ENCODE data around the gene GPBAR1.
"Not testable (repeated sequence)": the region's sequence is repeated elsewhere in the genome, so short reads cannot be mapped to it uniquely, and the experiment has no call there.

GPBAR1 gene

DNA sequence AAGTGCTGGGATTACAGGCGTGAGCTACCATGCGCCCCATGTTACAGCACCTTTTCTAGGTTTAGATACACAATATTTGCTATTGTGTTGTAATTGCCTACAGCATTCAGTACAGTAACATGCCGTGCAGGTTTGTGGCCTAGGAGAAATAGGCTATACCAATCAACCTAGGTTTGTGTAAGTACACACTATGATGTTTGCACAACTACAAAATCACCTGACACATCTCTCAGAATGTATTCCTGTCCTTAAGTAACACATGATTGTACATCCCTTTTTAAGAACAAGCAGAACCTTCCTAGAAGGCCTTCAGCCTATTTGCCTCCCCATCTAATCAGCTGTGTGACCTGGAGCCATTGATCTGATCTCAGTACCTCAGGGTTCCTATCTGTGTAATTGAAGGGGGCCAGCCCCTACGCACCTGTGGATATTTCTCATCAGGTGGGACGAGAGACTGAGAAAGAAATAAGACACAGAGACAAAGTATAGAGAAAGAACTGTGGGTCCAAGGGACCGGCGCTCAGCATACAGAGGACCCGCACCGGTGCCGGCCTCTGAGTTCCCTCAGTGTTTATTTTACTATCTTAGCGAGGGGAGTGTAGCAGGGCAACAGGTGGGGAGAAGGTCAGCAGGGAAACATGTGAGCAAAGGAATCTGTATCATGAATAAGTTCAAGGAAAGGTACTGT lies 50.2 kb downstream of the GPBAR1 start:
- no peak for DNase-seq (ENCODE audit: low spot score)

DNA sequence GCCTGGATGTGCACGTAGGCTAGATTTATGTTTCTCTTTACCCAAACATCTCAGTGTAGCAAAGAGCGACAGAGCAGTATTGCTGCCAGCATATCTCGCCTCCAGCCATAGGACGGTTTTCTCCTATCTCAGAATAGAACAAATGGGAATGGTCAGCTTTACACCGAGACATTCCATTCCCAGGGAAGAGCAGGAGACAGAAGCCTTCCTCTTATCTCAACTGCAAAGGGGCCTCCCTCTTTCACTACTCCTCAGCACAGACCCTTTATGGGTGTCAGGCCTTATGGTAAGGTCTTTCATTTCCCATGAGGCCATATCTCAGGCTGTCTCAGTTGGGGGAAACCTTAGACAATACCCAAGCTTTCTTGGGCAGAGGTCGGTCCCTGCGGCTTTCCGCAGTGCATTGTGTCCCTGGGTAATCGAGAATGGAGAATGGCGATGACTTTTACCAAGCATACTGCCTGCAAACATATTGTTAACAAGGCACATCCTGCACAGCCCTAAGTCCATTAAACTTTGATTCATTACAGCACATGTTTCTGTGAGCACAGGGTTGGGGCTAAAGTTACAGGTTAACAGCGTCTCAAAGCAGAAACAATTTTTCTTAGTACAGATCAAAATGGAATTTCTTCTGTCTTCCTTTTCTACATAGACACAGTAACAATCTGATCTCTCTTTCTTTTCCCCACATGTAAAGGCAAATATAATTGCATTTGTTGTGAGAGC lies 50.9 kb downstream of the GPBAR1 start:
- DNase-seq (ENCODE audit: low spot score), result not testable (repeated sequence)

GRCh38 chr2:218312267-218312756 lies 51.5 kb downstream of the GPBAR1 start:
- DNase-seq (ENCODE audit: low spot score), result no peak

DNA sequence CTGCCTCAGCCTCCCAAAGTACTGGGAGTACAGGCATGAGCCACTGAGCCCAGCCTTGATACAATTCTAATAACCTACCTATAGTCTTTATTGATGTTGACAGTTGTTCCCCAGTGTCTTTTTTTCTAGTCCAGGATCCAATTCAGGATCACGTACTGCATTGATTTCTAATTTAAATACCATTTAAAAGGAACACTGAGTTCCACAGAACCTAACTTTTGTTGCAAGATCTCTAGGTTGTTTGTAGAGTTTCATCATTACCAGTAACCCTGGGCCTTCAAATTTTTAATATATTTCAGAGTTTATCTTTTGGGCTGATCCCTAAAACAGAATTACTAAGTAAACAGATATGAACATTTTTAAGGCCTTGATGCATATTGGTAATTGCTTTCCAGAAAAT lies 52.5 kb downstream of the GPBAR1 start:
- no peak for DNase-seq (ENCODE audit: low spot score)

Measured in pons (tissue), 1 donor.